HepG2 (cell line): ENCODE measurements around the gene STXBP4. TPM values are rescaled to one million over a fixed set of nuclear protein-coding genes. Genes with fewer than 3 reads are reported as not detected.

Experiments
- ATAC-seq: fragments of 200-7000 bp; cut with Tn5 transposase; 3 replicates; pipeline ENCODE4 v1.9.1; 2020; ENCODE audit warnings: mild to moderate bottlenecking, moderate library complexity
- BruUV-seq: library from RNA; stranded (reverse); fragments of 400-500 nt; replicated peaks from 2 replicates; lab custom pipeline; 2021; lab: Mats Ljungman, UMichigan
- CTCF ChIA-PET: fragments of 300-600 bp; formaldehyde crosslinking; extraction: SDS; loops from one replicate; lab custom pipeline; 2021; ENCODE audit warnings: low total read pairs, inconsistent platforms, low intra/inter-chr PET ratio; lab: Yijun Ruan, JAX
- POLR2A ChIA-PET: fragments of 350-600 bp; sonication (Branson Sonifier 250); formaldehyde crosslinking; loops from one replicate; lab custom pipeline; 2020; ENCODE audit warnings: antibody characterized with exemption, inconsistent platforms; lab: Yijun Ruan, JAX
- DNase-seq: peaks from one replicate; pipeline ENCODE4 v3.0.0-alpha.2; 2015; ENCODE audit warnings: low spot score
- FAIRE-seq: peaks from 3 replicates; lab custom pipeline; 2011; peaks lifted over from hg19 to GRCh38; lab: Jason Lieb, UNC
- H2AFZ ChIP-seq: one replicate; pipeline ENCODE4 v1.6.1; 2011; ENCODE audit warnings: low read length, inconsistent platforms
- H3K27ac ChIP-seq: fragments of 300-600 bp; 3 replicates; pipeline ENCODE4 v1.8.0; 2011; ENCODE audit warnings: mixed run types, mild to moderate bottlenecking, mixed read lengths, low read length, inconsistent platforms; ENCODE audit not compliant: insufficient read depth; ENCODE audit errors: extremely low read length
- H3K27me3 ChIP-seq, 2 experiments: fragments of 200-600 bp in 1 of 2; 2 replicates in 1 of 2; 3 replicates in 1 of 2; pipeline versions ENCODE4 v1.6.0 to v1.8.0; 2011; ENCODE audit warnings: low read length in 2 of 2, mild to moderate bottlenecking in 2 of 2, moderate library complexity in 2 of 2, inconsistent platforms in 1 of 2; ENCODE audit not compliant: insufficient read depth in 2 of 2, control insufficient read depth in 1 of 2
- H3K36me3 ChIP-seq, 2 experiments: fragments of 200-600 bp in 1 of 2; replicated peaks in 1 of 2; 2 replicates in 1 of 2; 3 replicates in 1 of 2; pipeline versions ENCODE4 v1.5.1 to v1.8.0; 2011; ENCODE audit warnings: low read length in 2 of 2, inconsistent platforms in 1 of 2; ENCODE audit not compliant: insufficient read depth in 2 of 2, control insufficient read depth in 1 of 2
- H3K4me1 ChIP-seq: 2 replicates; pipeline ENCODE4 v1.5.1; 2012; ENCODE audit warnings: low read length, inconsistent platforms; ENCODE audit not compliant: insufficient read depth
- H3K4me2 ChIP-seq: 2 replicates; pipeline ENCODE4 v1.6.0; 2011; ENCODE audit warnings: low read depth, low read length, inconsistent platforms
- H3K4me3 ChIP-seq, 3 experiments: fragments of 200-600 bp in 1 of 3; sonication (generic), shearing (Covaris generic) in 1 of 3; replicated peaks in 1 of 3; 2 replicates each; pipeline ENCODE4 v1.5.1; 2011 to 2016; ENCODE audit warnings: low read length in 3 of 3, inconsistent platforms in 2 of 3, low read depth in 2 of 3, mild to moderate bottlenecking in 2 of 3, control low read depth in 1 of 3, mixed read lengths in 1 of 3; ENCODE audit not compliant: insufficient read depth in 1 of 3
- H3K79me2 ChIP-seq: one replicate; pipeline ENCODE4 v1.6.1; 2011; ENCODE audit warnings: low read length, inconsistent platforms; ENCODE audit not compliant: insufficient read depth
- H3K9ac ChIP-seq: 2 replicates; pipeline ENCODE4 v1.6.0; 2011; ENCODE audit warnings: mild to moderate bottlenecking, low read depth, low read length, inconsistent platforms; ENCODE audit not compliant: insufficient read depth
- H3K9me3 ChIP-seq: 2 replicates; pipeline ENCODE4 v1.5.1; 2012; ENCODE audit warnings: mild to moderate bottlenecking, low read length
- H4K20me1 ChIP-seq: 2 replicates; pipeline ENCODE4 v1.6.0; 2011; ENCODE audit warnings: inconsistent platforms, mild to moderate bottlenecking, low read length, moderate library complexity; ENCODE audit not compliant: insufficient read depth
- MAX ChIP-seq: IDR thresholded peaks from 2 replicates; pipeline ENCODE4 v1.6.1; 2012; ENCODE audit warnings: inconsistent platforms
- NCOA1 ChIP-seq: sonication (generic); formaldehyde crosslinking; IDR thresholded peaks from 2 replicates; pipeline ENCODE4 v1.9.0; 2021; ENCODE audit warnings: missing genetic modification reagents
- NFE2L2 ChIP-seq: fragments of 150-350 bp; IDR thresholded peaks from 2 replicates; pipeline ENCODE4 v1.6.1; 2014; ENCODE audit warnings: low read length
- NR2F2 ChIP-seq: IDR thresholded peaks from 2 replicates; pipeline ENCODE4 v1.6.1; 2012; ENCODE audit warnings: low read depth, inconsistent platforms, borderline replicate concordance
- RARG ChIP-seq: sonication (generic); formaldehyde crosslinking; IDR thresholded peaks from 2 replicates; pipeline ENCODE4 v1.4.0; 2020; ENCODE audit warnings: low read depth, mild to moderate bottlenecking, missing genetic modification reagents
- SRSF1 ChIP-seq: fragments of 200-400 bp; formaldehyde crosslinking; optimal IDR thresholded peaks from 2 replicates; pipeline ENCODE3; 2017; ENCODE audit warnings: mild to moderate bottlenecking, low read depth, low read length, moderate library complexity
- ZNF792 ChIP-seq: IDR thresholded peaks from 2 replicates; pipeline ENCODE4 v1.6.1; 2016
- in situ Hi-C: cut with HindIII; loops from 2 replicates; pipeline ENCODE4 v1.10.0; 2017; ENCODE audit warnings: low pct_unique_long_range_greater_than_20kb; ENCODE audit not compliant: extremely low pct_ligation_motif_present
- intact Hi-C: fragments of 100-400 bp; cut with micrococcal nuclease; formaldehyde crosslinking; loops from one replicate; pipeline ENCODE4 v1.10.0; 2022; ENCODE audit not compliant: unreplicated experiment
- polyA plus RNA-seq, 8 experiments: library from polyadenylated mRNA; depleted of rRNA in 3 of 8; stranded (reverse) in 7 of 8; unstranded in 1 of 8; fragments of >200 nt; fragmentation: Illumina TruSeq in 4 of 8; extraction: Trizol in 4 of 8; gene quantifications; 2 replicates each; pipeline versions ENCODE4 v1.2.1 to v1.2.3, GENCODE V29; 2011 to 2016; ENCODE audit warnings: low read depth in 4 of 8, missing spikeins in 1 of 8, mixed read lengths in 1 of 8; ENCODE audit not compliant: insufficient read depth in 1 of 8
- total RNA-seq, 5 experiments: library from RNA; depleted of rRNA; stranded (reverse); fragments of >200 nt; fragmentation: Illumina TruSeq; extraction: Trizol; gene quantifications; 2 replicates each; pipeline ENCODE4 v1.2.3, GENCODE V29; 2016; ENCODE audit warnings: low read depth in 1 of 5

The STXBP4 gene
- total and polyA plus RNA-seq, 2 of the 13 experiments (the other 11 are each of a cell fraction or from before 2014, with no cell fraction given), result 8.5 to 36.1 TPM

- TF ChIP-seq MAX, result peak; percentile 29; the same call in 1 of the 2 replicates
- TF ChIP-seq NFE2L2, result no peak
- 0 out of 2 replicates have a peak, but pooled peaks have one; percentile 54 for TF ChIP-seq NR2F2
- TF ChIP-seq ZNF792, result peak; percentile 18; the same call in 1 of the 2 replicates
- no peak for TF ChIP-seq SRSF1
Observed at GRCh38 chr17:55068862-55069811, 100.6 kb downstream of the STXBP4 start (continued).

GRCh38 chr17:55069983-55070529, 101.5 kb downstream of the STXBP4 start:
- in situ Hi-C loops (no loop called here), intact Hi-C loops (no loop called here)
- Histone ChIP-seq H4K20me1 (no peaks in the 10 kb centered on the region), H3K27me3 (no peaks in the 10 kb centered on the region), H3K9me3 (no peaks in the 10 kb centered on the region), H3K9ac (no peak overlapping the region), H2AFZ (no peak overlapping the region), H3K36me3 (peaks cover 0 to 5% of the 10 kb centered on the region in 2 experiments; a peak in 1 of 5 replicates), H3K4me1 (peaks cover 33% of the 10 kb centered on the region), H3K27ac (peak overlapping the region; percentile 93), H3K4me2 (no peak overlapping the region), H3K79me2 (no peaks in the 10 kb centered on the region), H3K4me3 (no peak overlapping the region)
- ATAC-seq (no peak), DNase-seq (no peak), FAIRE-seq (no peak)
- TF ChIP-seq RARG (CRISPR knock-in tag) (no peak), NCOA1 (CRISPR knock-in tag) (0 out of 2 replicates have a peak, but pooled peaks have one; percentile 38)
- POLR2A ChIA-PET, result interaction anchor here (3.6 kb wide), 1 partner anchor 215 kb away, joined by 15 read pairs; no protein-coding TSS in a partner anchor
- no TSS peak for BruUV-seq
- CTCF ChIA-PET, result no interaction called here
